MCF 10A (cell line): ENCODE measurements around the gene TBX1. TPM values are rescaled to one million over a fixed set of nuclear protein-coding genes. Genes with fewer than 3 reads are reported as not detected.
"Not testable (repeated sequence)": the region's sequence is repeated elsewhere in the genome, so short reads cannot be mapped to it uniquely, and the experiment has no call there.

Experiments used
- BruUV-seq: library from RNA; stranded (reverse); fragments of 400-500 nt; replicated peaks from 2 replicates; lab custom pipeline; 2021; lab: Mats Ljungman, UMichigan
- CTCF ChIA-PET: fragments of 300-600 bp; sonication (Branson Sonifier 250); formaldehyde crosslinking; extraction: SDS; loops from one replicate; lab custom pipeline; 2021; ENCODE audit warnings: antibody characterized with exemption, inconsistent platforms; lab: Yijun Ruan, JAX
- POLR2A ChIA-PET: fragments of 300-600, 350-650 bp; sonication (Branson Sonifier 250); formaldehyde crosslinking; extraction: SDS; loops from one replicate; lab custom pipeline; 2020; ENCODE audit warnings: antibody characterized with exemption, inconsistent platforms; lab: Yijun Ruan, JAX
- DNase-seq: peaks from one replicate; pipeline ENCODE4 v3.0.0-alpha.2; 2018; ENCODE audit not compliant: unreplicated experiment
- H3K27ac Mint-ChIP-seq: one replicate; pipeline ENCODE4 v1.8.0; 2022; ENCODE audit warnings: mild to moderate bottlenecking, low read depth, mixed read lengths; ENCODE audit not compliant: unreplicated experiment
- H3K27me3 Mint-ChIP-seq: one replicate; pipeline ENCODE4 v1.8.0; 2022; ENCODE audit warnings: mixed read lengths; ENCODE audit not compliant: insufficient read depth, unreplicated experiment
- H3K36me3 Mint-ChIP-seq: one replicate; pipeline ENCODE4 v1.8.0; 2022; ENCODE audit warnings: mild to moderate bottlenecking, moderate library complexity, mixed read lengths; ENCODE audit not compliant: insufficient read depth, unreplicated experiment
- H3K4me1 Mint-ChIP-seq: one replicate; pipeline ENCODE4 v1.8.0; 2022; ENCODE audit warnings: mixed read lengths; ENCODE audit not compliant: insufficient read depth, unreplicated experiment
- H3K4me3 Mint-ChIP-seq: one replicate; pipeline ENCODE4 v1.8.0; 2022; ENCODE audit warnings: mild to moderate bottlenecking, moderate library complexity, mixed read lengths; ENCODE audit not compliant: unreplicated experiment
- H3K9me3 Mint-ChIP-seq: one replicate; pipeline ENCODE4 v1.8.0; 2022; ENCODE audit warnings: mixed read lengths; ENCODE audit not compliant: unreplicated experiment
- CTCF ChIP-seq: fragments of 200-600 bp; IDR thresholded peaks from one replicate; pipeline ENCODE4 v1.8.0; 2022; ENCODE audit warnings: antibody characterized with exemption, mild to moderate bottlenecking; ENCODE audit not compliant: unreplicated experiment
- intact Hi-C: fragments of 100-400 bp; cut with micrococcal nuclease; formaldehyde crosslinking; loops from 2 replicates; pipeline ENCODE4 v1.14.1; 2022
- total RNA-seq: library from RNA; stranded (reverse); gene quantifications from 2 replicates; pipeline ENCODE4 v1.2.3, GENCODE V29; 2022

TBX1 gene
- total RNA-seq, 1 experiment from 2014 or later = not detected

GRCh38 chr22:19723983-19724827 is 36.4 kb upstream of the TBX1 start:
- no peaks in the 10 kb centered on the region for H3K36me3 Mint-ChIP-seq
- no peak overlapping the region for H3K27ac Mint-ChIP-seq
- no peaks in the 10 kb centered on the region for H3K27me3 Mint-ChIP-seq
- intact Hi-C loops = no loop called here
- no peaks in the 10 kb centered on the region for H3K4me1 Mint-ChIP-seq
- ChIA-PET CTCF (interaction anchor here (0.7 kb wide), 1 partner anchor 12 kb away, joined by 4 read pairs; no protein-coding TSS in a partner anchor), POLR2A (no interaction called here)
- no TSS peak for BruUV-seq
- H3K9me3 Mint-ChIP-seq = peaks cover 9% of the 10 kb centered on the region
- H3K4me3 Mint-ChIP-seq = no peak overlapping the region
- no peak for TF ChIP-seq CTCF
- no peak for DNase-seq

GRCh38 chr22:19724927-19725661 is 35.5 kb upstream of the TBX1 start:
- Mint-ChIP-seq H3K36me3 (no peaks in the 10 kb centered on the region), H3K4me1 (no peaks in the 10 kb centered on the region), H3K9me3 (peaks cover 9% of the 10 kb centered on the region), H3K4me3 (no peak overlapping the region), H3K27me3 (no peaks in the 10 kb centered on the region), H3K27ac (no peak overlapping the region)
- intact Hi-C loops = no loop called here
- POLR2A ChIA-PET = no interaction called here
- no peak for TF ChIP-seq CTCF
- CTCF ChIA-PET = no interaction called here
- BruUV-seq = no TSS peak
- no peak for DNase-seq

- H3K4me1 Mint-ChIP-seq, H3K36me3 Mint-ChIP-seq, H3K27ac Mint-ChIP-seq, DNase-seq, CTCF ChIA-PET, H3K4me3 Mint-ChIP-seq, H3K27me3 Mint-ChIP-seq, H3K9me3 Mint-ChIP-seq, BruUV-seq, POLR2A ChIA-PET, intact Hi-C loops: not testable (repeated sequence)
Observed at GRCh38 chr22:19726064-19726788, 34.4 kb upstream of the TBX1 start.

- peaks cover 9% of the 10 kb centered on the region for H3K9me3 Mint-ChIP-seq
- DNase-seq = no peak
- no peak overlapping the region for H3K4me3 Mint-ChIP-seq
- no peaks in the 10 kb centered on the region for H3K4me1 Mint-ChIP-seq
- intact Hi-C loops = no loop called here
- no peaks in the 10 kb centered on the region for H3K36me3 Mint-ChIP-seq
- H3K27me3 Mint-ChIP-seq = no peaks in the 10 kb centered on the region
- TF ChIP-seq CTCF = no peak
- no TSS peak for BruUV-seq
- CTCF ChIA-PET = no interaction called here
- POLR2A ChIA-PET = no interaction called here
- no peak overlapping the region for H3K27ac Mint-ChIP-seq
Observed at GRCh38 chr22:19727310-19728150, 33.0 kb upstream of the TBX1 start.
